Measurements from ENCODE around the gene IL33.

IL33 gene

GRCh38 chr9:6218099-6218502, 2.5 kb downstream of the IL33 start:
- DNase-seq: no peak

- no peak for DNase-seq
Observed at GRCh38 chr9:6219040-6219439, 3.4 kb downstream of the IL33 start.

GRCh38 chr9:6219981-6220380, 4.4 kb downstream of the IL33 start:
- no peak for DNase-seq

GRCh38 chr9:6224393-6225154, 9.0 kb downstream of the IL33 start:
- DNase-seq: no peak

GRCh38 chr9:6226696-6227095, 11.1 kb downstream of the IL33 start:
- DNase-seq: no peak

GRCh38 chr9:6229186-6229585, 13.6 kb downstream of the IL33 start:
- DNase-seq: no peak

GRCh38 chr9:6229619-6230018, 14.0 kb downstream of the IL33 start:
- DNase-seq: no peak

GRCh38 chr9:6230037-6230780, 14.6 kb downstream of the IL33 start:
- no peak for DNase-seq

- no peak for DNase-seq
Observed at GRCh38 chr9:6232336-6232945, 16.8 kb downstream of the IL33 start.

- no peak for DNase-seq
Observed at GRCh38 chr9:6234014-6234413, 18.4 kb downstream of the IL33 start.

- no peak for DNase-seq
Observed at GRCh38 chr9:6237267-6237666, 21.7 kb downstream of the IL33 start.

- no peak for DNase-seq
Observed at GRCh38 chr9:6239048-6239461, 23.4 kb downstream of the IL33 start.

GRCh38 chr9:6239694-6240093, 24.1 kb downstream of the IL33 start:
- DNase-seq: no peak

- no peak for DNase-seq
Observed at GRCh38 chr9:6243746-6244145, 28.1 kb downstream of the IL33 start.

- DNase-seq: no peak
Observed at GRCh38 chr9:6247266-6247665, 31.7 kb downstream of the IL33 start.

- no peak for DNase-seq
Observed at GRCh38 chr9:6268826-6269397, 53.3 kb downstream of the IL33 start.

GRCh38 chr9:6270896-6271295, 55.3 kb downstream of the IL33 start:
- DNase-seq: no peak

GRCh38 chr9:6271508-6272228, 56.1 kb downstream of the IL33 start:
- DNase-seq: no peak

- DNase-seq: no peak
Observed at GRCh38 chr9:6272229-6272598, 56.6 kb downstream of the IL33 start.

- DNase-seq: no peak
Observed at GRCh38 chr9:6277417-6277816, 61.8 kb downstream of the IL33 start.

GRCh38 chr9:6301858-6302257, 86.3 kb downstream of the IL33 start:
- no peak for DNase-seq

- DNase-seq: no peak
Observed at GRCh38 chr9:6302417-6302816, 86.8 kb downstream of the IL33 start.

GRCh38 chr9:6304232-6304631, 88.6 kb downstream of the IL33 start:
- no peak for DNase-seq

Data from activated effector memory CD4-positive, alpha-beta T cell treated with anti-CD3 and anti-CD28 coated beads, Interleukin-2, amount 50 U/mL, for 16 hours (primary cell).